Naive thymus-derived CD8-positive, alpha-beta T cell (primary cell): ENCODE results near the gene PCDH1. TPM values are rescaled to one million over a fixed set of nuclear protein-coding genes. Genes with fewer than 3 reads are reported as not detected.

ENCODE experiments used
- ATAC-seq, 2 donors: fragments of 150-1000 bp; cut with Tn5 transposase in 1 of 2; sonication (Bioruptor Pico), chemical (Tn5 transposase) in 1 of 2; 1 replicate in 1 of 2; 2 replicates in 1 of 2; pipeline ENCODE4 v1.10.0; 2021; ENCODE audit warnings: mild to moderate bottlenecking in 2 of 2, moderate library complexity in 2 of 2
- POLR2A ChIA-PET: fragments of 350-600 bp; sonication (Branson Sonifier 250); formaldehyde crosslinking; loops from one replicate; lab custom pipeline; 2021; ENCODE audit warnings: antibody characterized with exemption; lab: Charles Lee
- DNase-seq, 10 donors: peaks; one replicate each; pipeline versions ENCODE4 v3.0.0 to v3.0.0-alpha.2; 2020 to 2022
- H3K27ac Mint-ChIP-seq, 10 donors: one replicate each; pipeline ENCODE4 v1.8.0; 2020 to 2022; ENCODE audit warnings: mild to moderate bottlenecking in 10 of 10, mixed read lengths in 10 of 10, moderate library complexity in 4 of 10, inconsistent platforms in 1 of 10
- H3K27me3 Mint-ChIP-seq, 5 donors: one replicate each; pipeline ENCODE4 v1.8.0; 2021 to 2022; ENCODE audit warnings: mixed read lengths in 5 of 5
- H3K36me3 Mint-ChIP-seq, 3 donors: one replicate each; pipeline ENCODE4 v1.8.0; 2020 to 2022; ENCODE audit warnings: mixed read lengths in 3 of 3, mild to moderate bottlenecking in 2 of 3, inconsistent platforms in 1 of 3
- H3K4me1 Mint-ChIP-seq, 4 donors: one replicate each; pipeline ENCODE4 v1.8.0; 2021 to 2022; ENCODE audit warnings: mixed read lengths in 4 of 4
- H3K4me3 Mint-ChIP-seq, 10 donors: one replicate each; pipeline ENCODE4 v1.8.0; 2020 to 2022; ENCODE audit warnings: mild to moderate bottlenecking in 10 of 10, mixed read lengths in 10 of 10, moderate library complexity in 6 of 10, inconsistent platforms in 1 of 10
- H3K9me3 Mint-ChIP-seq, 9 donors: one replicate each; pipeline ENCODE4 v1.8.0; 2020 to 2022; ENCODE audit warnings: mixed read lengths in 9 of 9, mild to moderate bottlenecking in 3 of 9, inconsistent platforms in 1 of 9, moderate library complexity in 1 of 9
- polyA plus RNA-seq, 3 donors: library from polyadenylated mRNA; unstranded; fragments of 300-500 nt; fragmentation: Illumina TruSeq; gene quantifications; one replicate each; pipeline ENCODE4 v1.2.3, GENCODE V29; 2021
- total RNA-seq, 8 experiments: library from RNA in 2 of 8; stranded (reverse) in 2 of 8; gene quantifications; one replicate each; pipeline ENCODE4 v1.2.3 and lab custom pipeline; 2021 to 2026

Gene PCDH1
- total and polyA plus RNA-seq, 5 experiments from 2014 or later, result 0.06 to 1.3 TPM; not detected in 3

DNA sequence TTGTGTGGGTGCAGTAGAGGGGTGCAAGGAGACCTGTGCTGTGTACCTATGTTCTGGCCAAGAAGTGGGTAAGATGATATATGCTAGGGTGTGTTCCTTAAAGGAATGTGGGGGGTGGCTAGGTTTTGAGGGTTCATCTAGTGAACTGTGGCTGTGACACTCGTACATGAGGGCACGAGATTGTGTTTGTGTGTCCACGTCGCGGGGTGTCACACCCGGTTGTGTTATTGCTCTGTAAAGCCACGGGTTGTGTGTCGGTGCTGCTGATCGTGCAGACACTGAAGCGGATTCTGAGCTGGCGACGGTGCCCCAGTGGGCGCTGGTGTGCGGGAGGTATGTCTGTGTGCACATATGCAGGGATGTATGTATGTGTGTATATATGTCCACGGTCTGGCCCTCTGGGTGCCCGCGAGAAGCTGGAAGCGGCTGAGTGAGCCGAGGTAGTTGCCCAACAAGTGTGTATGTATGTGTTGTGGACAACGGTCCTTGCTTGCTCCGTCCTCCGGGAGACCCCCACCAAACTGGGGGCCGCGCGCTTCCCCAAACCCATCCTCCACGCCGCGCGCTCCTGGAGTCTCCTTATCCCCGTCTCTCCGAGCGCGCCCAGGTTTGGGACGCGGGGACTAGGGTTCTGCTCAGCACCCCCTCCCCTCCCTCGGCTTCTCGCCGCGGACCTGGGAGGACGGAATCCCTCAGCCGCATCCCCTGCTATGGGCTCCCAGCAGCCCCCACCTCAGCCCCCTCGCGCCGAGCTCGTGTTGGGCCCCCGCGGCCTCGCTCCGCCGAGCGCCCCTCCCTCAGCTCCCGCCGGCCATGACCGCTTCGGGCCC, 639 bp downstream of the PCDH1 start:
- H3K4me1 Mint-ChIP-seq, result peaks cover 18 to 42% (median 29%) of the 10 kb centered on the region in 4 donors
- no peaks in the 10 kb centered on the region for H3K9me3 Mint-ChIP-seq
- DNase-seq (peak in 3 of 10 donors; percentile 24 to 35 (median 27)), ATAC-seq (no peak)
- H3K27ac Mint-ChIP-seq, result peak overlapping the region in 3 of 10 donors; percentile 13 to 30 (median 15)
- H3K36me3 Mint-ChIP-seq, result no peaks in the 10 kb centered on the region
- peak overlapping the region; percentile 44 to 84 (median 73) for H3K4me3 Mint-ChIP-seq
- POLR2A ChIA-PET, result interaction anchor here (1.2 to 4.0 kb wide), 7 partner anchors 28 to 213 kb away, joined by 3 to 25 read pairs (median 5); no protein-coding TSS in a partner anchor
- H3K27me3 Mint-ChIP-seq, result peaks cover 45 to 89% (median 71%) of the 10 kb centered on the region in 5 donors

GRCh38 chr5:141876628-141877355, 1.4 kb downstream of the PCDH1 start:
- H3K4me3 Mint-ChIP-seq, result peak overlapping the region; percentile 44 to 84 (median 73)
- H3K4me1 Mint-ChIP-seq, result peaks cover 13 to 38% (median 29%) of the 10 kb centered on the region in 4 donors
- peak overlapping the region in 3 of 10 donors; percentile 13 to 30 (median 15) for H3K27ac Mint-ChIP-seq
- no peaks in the 10 kb centered on the region for H3K9me3 Mint-ChIP-seq
- DNase-seq (peak in 1 of 10 donors; percentile 17), ATAC-seq (no peak)
- POLR2A ChIA-PET, result interaction anchor here (0.8 to 2.6 kb wide), 3 partner anchors 27 to 84 kb away, joined by 4 to 17 read pairs (median 4); no protein-coding TSS in a partner anchor
- no peaks in the 10 kb centered on the region for H3K36me3 Mint-ChIP-seq
- H3K27me3 Mint-ChIP-seq, result peaks cover 45 to 89% (median 66%) of the 10 kb centered on the region in 5 donors

- ATAC-seq (no peak), DNase-seq (no peak)
- Mint-ChIP-seq H3K36me3 (no peaks in the 10 kb centered on the region), H3K4me3 (peak overlapping the region in 7 of 10 donors; percentile 23 to 79 (median 69)), H3K27me3 (peaks cover 40 to 89% (median 63%) of the 10 kb centered on the region in 5 donors), H3K9me3 (no peaks in the 10 kb centered on the region), H3K27ac (no peak overlapping the region), H3K4me1 (peaks cover 13 to 38% (median 29%) of the 10 kb centered on the region in 4 donors)
- POLR2A ChIA-PET, result interaction anchor here (0.8 to 1.9 kb wide), 2 partner anchors 70 to 85 kb away, joined by 4 read pairs; no protein-coding TSS in a partner anchor
Observed at GRCh38 chr5:141875795-141876627, 2.2 kb downstream of the PCDH1 start.

GRCh38 chr5:141875022-141875740, 3.0 kb downstream of the PCDH1 start:
- Mint-ChIP-seq H3K9me3 (no peaks in the 10 kb centered on the region), H3K27me3 (peaks cover 42 to 89% (median 61%) of the 10 kb centered on the region in 5 donors), H3K36me3 (no peaks in the 10 kb centered on the region), H3K4me3 (peak overlapping the region in 8 of 10 donors; percentile 11 to 76 (median 24)), H3K4me1 (peaks cover 13 to 38% (median 29%) of the 10 kb centered on the region in 4 donors), H3K27ac (no peak overlapping the region)
- DNase-seq (no peak), ATAC-seq (no peak)
- POLR2A ChIA-PET, result no interaction called here

DNA sequence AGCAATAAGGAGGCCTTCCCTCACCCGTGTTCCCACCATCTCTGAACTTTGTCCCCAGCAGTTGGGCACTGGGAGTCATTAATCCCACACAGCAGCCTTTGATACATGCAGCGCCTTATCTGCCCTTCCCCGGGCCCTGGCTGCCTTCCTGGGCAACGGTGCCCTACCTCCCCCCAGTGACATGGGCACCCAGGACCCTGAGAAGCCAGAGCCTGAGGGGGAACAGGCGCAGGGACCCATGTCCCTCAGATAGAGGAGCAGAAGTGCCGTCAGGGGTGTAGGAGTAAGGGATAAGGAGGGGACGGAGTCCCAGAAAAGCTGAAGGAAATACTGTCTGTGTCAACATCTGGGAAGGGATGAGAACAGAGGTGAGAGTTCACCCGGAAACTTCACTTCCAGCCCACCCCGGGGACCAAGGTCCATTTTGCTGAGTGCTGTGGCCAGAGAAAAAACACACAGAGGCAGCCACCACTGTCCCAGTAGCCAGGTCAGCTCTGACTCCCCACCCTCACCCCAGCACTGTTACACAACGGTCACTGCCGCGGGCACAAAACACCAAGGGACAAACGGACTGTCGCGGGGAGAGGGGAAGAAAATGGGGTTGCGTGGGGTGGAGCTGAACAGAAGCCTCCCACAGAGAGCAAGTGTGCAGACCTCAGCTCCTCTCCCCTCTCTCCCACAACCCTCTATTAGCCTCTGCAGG, 3.8 kb downstream of the PCDH1 start:
- Mint-ChIP-seq H3K27ac (peak overlapping the region in 1 of 10 donors; percentile 57), H3K36me3 (no peaks in the 10 kb centered on the region), H3K4me1 (peaks cover 13 to 34% (median 29%) of the 10 kb centered on the region in 4 donors), H3K4me3 (no peak overlapping the region), H3K9me3 (no peaks in the 10 kb centered on the region), H3K27me3 (peaks cover 40 to 89% (median 60%) of the 10 kb centered on the region in 5 donors)
- DNase-seq (no peak), ATAC-seq (no peak)
- POLR2A ChIA-PET, result no interaction called here

GRCh38 chr5:141873933-141874261, 4.3 kb downstream of the PCDH1 start:
- H3K27me3 Mint-ChIP-seq, result peaks cover 36 to 84% (median 55%) of the 10 kb centered on the region in 5 donors
- H3K27ac Mint-ChIP-seq, result no peak overlapping the region
- POLR2A ChIA-PET, result no interaction called here
- no peaks in the 10 kb centered on the region for H3K36me3 Mint-ChIP-seq
- no peak overlapping the region for H3K4me3 Mint-ChIP-seq
- no peak for ATAC-seq
- no peak for DNase-seq
- no peaks in the 10 kb centered on the region for H3K9me3 Mint-ChIP-seq
- H3K4me1 Mint-ChIP-seq, result peaks cover 9 to 29% (median 25%) of the 10 kb centered on the region in 4 donors

DNA sequence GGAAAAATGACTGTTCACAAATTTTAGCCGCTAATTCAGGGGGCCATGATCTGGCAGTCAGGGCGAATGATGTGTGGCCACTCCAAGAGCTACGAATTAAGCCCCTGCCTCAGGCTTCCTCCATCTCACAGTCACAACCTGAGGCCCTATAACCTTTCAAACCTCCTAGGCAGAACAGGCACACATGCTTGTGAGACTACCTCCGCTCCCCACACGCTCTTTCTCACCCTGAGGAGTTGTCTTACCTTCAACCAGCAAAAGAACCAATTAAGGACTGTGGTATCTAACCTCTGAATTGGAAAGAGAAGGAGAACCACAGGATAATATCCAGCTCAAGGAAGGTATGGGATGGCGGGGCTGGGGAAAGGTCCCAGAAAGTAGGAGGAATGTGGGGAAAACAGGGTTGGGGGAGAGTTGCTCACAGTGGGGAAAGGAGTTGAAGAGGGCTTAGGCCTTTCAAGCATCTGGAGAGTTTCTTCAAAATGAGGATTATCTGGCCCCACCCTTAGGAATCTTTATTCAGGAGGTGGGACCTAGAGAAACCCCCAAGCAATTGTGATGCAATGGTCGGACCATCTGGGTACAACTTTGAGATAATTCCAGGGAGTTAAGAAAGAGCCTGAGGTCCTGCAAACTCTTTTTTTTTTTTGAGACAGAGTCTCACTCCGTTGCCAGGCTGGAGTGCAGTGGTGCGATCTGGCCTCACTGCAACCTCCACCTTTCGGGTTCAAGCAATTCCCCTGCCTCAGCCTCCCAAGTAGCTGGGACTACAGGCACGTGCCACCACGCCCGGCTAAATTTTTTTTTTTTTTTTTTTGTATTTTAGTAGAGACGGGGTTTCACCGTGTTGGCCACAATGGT, 5.5 kb downstream of the PCDH1 start:
- no peak overlapping the region for H3K4me3 Mint-ChIP-seq
- ATAC-seq (no peak), DNase-seq (no peak)
- H3K27ac Mint-ChIP-seq, result no peak overlapping the region
- H3K4me1 Mint-ChIP-seq, result peaks cover 7 to 20% (median 18%) of the 10 kb centered on the region in 4 donors
- H3K36me3 Mint-ChIP-seq, result no peaks in the 10 kb centered on the region
- H3K9me3 Mint-ChIP-seq, result no peaks in the 10 kb centered on the region
- POLR2A ChIA-PET, result interaction anchor here (0.7 kb wide), 2 partner anchors 22 to 1129 kb away, joined by 3 read pairs; no protein-coding TSS in a partner anchor
- peaks cover 36 to 76% (median 51%) of the 10 kb centered on the region in 5 donors for H3K27me3 Mint-ChIP-seq

DNA sequence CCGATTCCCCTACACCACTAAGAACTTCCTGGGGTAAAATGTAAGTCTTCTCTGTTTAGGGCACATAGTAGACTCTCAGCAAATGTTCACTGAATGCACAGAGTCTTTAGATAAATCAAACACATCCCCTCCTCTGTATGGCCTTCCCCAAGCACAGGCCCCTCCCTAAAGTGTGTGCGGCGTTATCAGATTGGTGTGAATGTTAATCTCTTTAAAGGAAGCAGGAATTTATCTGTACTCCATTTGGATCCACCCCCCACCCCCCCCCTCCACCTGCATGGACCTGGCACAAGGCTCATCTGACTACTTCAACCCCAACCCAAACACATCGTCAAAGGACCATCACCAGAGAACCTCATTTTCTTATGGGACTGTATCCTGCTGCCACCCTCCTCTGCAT, 6.3 kb downstream of the PCDH1 start:
- POLR2A ChIA-PET, result no interaction called here
- DNase-seq (no peak), ATAC-seq (no peak)
- H3K27me3 Mint-ChIP-seq, result peaks cover 29 to 67% (median 45%) of the 10 kb centered on the region in 5 donors
- H3K9me3 Mint-ChIP-seq, result no peaks in the 10 kb centered on the region
- no peak overlapping the region for H3K4me3 Mint-ChIP-seq
- H3K36me3 Mint-ChIP-seq, result no peaks in the 10 kb centered on the region
- peak overlapping the region in 1 of 10 donors; percentile 85 for H3K27ac Mint-ChIP-seq
- peaks cover under 1 to 12% (median 10%) of the 10 kb centered on the region in 4 donors for H3K4me1 Mint-ChIP-seq

DNA sequence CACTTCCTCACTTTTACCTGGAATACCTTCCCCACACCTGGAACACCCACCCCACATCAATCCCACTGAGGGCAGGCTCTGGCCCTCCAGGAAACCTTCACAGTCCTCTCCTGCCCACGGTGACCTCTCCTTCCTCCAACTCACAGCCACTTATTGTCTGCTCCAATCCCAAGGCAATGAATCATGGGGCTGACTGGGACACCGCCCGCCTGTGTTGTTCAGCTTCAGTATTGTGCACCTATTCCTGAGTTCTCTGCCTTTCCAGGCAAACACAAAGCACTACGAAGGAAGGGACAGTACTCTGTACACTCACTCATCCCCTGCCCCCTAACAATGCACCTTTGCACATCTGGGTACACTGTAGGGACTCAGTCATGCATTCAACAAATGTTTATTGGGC, 7.3 kb downstream of the PCDH1 start:
- DNase-seq (no peak), ATAC-seq (no peak)
- Mint-ChIP-seq H3K4me3 (no peak overlapping the region), H3K9me3 (no peaks in the 10 kb centered on the region), H3K4me1 (peaks cover 0 to 7% (median 6%) of the 10 kb centered on the region in 4 donors), H3K27me3 (peaks cover 28 to 62% (median 44%) of the 10 kb centered on the region in 5 donors), H3K36me3 (no peaks in the 10 kb centered on the region), H3K27ac (no peak overlapping the region)
- POLR2A ChIA-PET, result interaction anchor here (0.6 kb wide), 2 partner anchors 10 to 551 kb away, joined by 4 to 6 read pairs; no protein-coding TSS in a partner anchor

DNA sequence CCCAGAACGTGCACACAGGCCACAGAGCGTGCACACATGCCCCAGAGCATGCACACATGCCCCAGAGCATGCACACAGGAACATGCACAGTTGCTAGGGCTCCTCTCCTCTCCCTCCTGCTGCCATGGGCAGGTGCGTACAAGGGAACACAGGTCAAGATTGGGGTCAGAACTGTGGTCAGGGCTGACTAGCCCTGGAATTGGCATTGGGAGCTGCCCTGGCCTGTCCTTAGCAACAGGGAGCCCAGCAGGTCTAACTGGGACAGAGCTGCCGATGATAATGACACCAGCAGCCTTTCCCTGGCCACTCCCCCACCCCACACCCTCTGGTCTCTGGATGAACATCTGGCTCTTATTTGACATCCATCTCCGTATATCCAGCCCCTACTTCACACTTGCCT, 8.0 kb downstream of the PCDH1 start:
- DNase-seq (no peak), ATAC-seq (no peak)
- H3K27ac Mint-ChIP-seq, result no peak overlapping the region
- H3K4me1 Mint-ChIP-seq, result peaks cover 0 to under 1% (median under 1%) of the 10 kb centered on the region in 4 donors
- H3K36me3 Mint-ChIP-seq, result no peaks in the 10 kb centered on the region
- H3K9me3 Mint-ChIP-seq, result no peaks in the 10 kb centered on the region
- no peak overlapping the region for H3K4me3 Mint-ChIP-seq
- peaks cover 25 to 56% (median 38%) of the 10 kb centered on the region in 5 donors for H3K27me3 Mint-ChIP-seq
- POLR2A ChIA-PET, result interaction anchor here (0.6 kb wide), 1 partner anchor 9 kb away, joined by 6 read pairs; no protein-coding TSS in a partner anchor
